ENCODE measurements around the gene TMTC2. TPM values are rescaled to one million over a fixed set of nuclear protein-coding genes. Genes with fewer than 3 reads are reported as not detected.
A peak's percentile ranks its signal among the peaks of the same experiment; 100 is the strongest.

TMTC2 gene
- total RNA-seq, 1 experiment from 2014 or later, result 1.7 TPM

DNA sequence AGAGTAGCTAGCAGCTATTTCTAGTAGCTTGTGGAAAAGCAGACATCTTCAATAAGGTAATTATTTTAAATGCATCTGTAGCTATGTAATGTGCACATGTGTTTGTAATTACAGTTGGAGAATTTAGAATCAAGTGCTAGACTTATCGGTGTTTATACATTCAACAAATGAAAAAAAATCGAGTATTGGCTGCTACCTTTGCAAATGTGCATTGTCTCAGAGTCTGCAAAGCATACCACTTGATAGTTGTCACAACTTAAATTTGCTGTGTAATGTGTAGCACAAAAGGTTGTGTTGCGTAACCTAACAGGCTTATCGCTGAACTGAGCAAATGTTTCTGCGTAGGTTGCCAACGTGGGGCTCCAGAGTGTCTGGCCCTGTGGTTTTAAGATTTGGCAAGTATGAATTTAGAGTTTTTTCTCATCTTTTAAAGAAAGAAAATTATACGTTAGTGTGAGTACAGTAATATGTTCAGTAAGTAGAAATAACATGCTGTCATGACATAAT lies 44.3 kb downstream of the TMTC2 start:
- DNase-seq (ENCODE audit: unreplicated experiment), result no peak
- ChIA-PET CTCF (no interaction called here), POLR2A (no interaction called here)
- H3K4me1 Mint-ChIP-seq (ENCODE audit: insufficient read depth, unreplicated experiment), result no peaks in the 10 kb centered on the region
- no peak overlapping the region for H3K4me3 Mint-ChIP-seq (ENCODE audit: unreplicated experiment)
- H3K9me3 Mint-ChIP-seq (ENCODE audit: unreplicated experiment), result no peaks in the 10 kb centered on the region
- intact Hi-C loops (cut with micrococcal nuclease), result no loop called here
- no peaks in the 10 kb centered on the region for H3K36me3 Mint-ChIP-seq (ENCODE audit: insufficient read depth, unreplicated experiment)
- no peaks in the 10 kb centered on the region for H3K27me3 Mint-ChIP-seq (ENCODE audit: insufficient read depth, unreplicated experiment)
- TF ChIP-seq, protein P1, sequence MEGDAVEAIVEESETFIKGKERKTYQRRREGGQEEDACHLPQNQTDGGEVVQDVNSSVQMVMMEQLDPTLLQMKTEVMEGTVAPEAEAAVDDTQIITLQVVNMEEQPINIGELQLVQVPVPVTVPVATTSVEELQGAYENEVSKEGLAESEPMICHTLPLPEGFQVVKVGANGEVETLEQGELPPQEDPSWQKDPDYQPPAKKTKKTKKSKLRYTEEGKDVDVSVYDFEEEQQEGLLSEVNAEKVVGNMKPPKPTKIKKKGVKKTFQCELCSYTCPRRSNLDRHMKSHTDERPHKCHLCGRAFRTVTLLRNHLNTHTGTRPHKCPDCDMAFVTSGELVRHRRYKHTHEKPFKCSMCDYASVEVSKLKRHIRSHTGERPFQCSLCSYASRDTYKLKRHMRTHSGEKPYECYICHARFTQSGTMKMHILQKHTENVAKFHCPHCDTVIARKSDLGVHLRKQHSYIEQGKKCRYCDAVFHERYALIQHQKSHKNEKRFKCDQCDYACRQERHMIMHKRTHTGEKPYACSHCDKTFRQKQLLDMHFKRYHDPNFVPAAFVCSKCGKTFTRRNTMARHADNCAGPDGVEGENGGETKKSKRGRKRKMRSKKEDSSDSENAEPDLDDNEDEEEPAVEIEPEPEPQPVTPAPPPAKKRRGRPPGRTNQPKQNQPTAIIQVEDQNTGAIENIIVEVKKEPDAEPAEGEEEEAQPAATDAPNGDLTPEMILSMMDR (IDR thresholded peaks at IDR 0.05; ENCODE audit: unreplicated experiment), result no peak
- H3K27ac Mint-ChIP-seq (ENCODE audit: low read depth, unreplicated experiment), result no peak overlapping the region
- no TSS peak for BruUV-seq (replicated peaks)

DNA sequence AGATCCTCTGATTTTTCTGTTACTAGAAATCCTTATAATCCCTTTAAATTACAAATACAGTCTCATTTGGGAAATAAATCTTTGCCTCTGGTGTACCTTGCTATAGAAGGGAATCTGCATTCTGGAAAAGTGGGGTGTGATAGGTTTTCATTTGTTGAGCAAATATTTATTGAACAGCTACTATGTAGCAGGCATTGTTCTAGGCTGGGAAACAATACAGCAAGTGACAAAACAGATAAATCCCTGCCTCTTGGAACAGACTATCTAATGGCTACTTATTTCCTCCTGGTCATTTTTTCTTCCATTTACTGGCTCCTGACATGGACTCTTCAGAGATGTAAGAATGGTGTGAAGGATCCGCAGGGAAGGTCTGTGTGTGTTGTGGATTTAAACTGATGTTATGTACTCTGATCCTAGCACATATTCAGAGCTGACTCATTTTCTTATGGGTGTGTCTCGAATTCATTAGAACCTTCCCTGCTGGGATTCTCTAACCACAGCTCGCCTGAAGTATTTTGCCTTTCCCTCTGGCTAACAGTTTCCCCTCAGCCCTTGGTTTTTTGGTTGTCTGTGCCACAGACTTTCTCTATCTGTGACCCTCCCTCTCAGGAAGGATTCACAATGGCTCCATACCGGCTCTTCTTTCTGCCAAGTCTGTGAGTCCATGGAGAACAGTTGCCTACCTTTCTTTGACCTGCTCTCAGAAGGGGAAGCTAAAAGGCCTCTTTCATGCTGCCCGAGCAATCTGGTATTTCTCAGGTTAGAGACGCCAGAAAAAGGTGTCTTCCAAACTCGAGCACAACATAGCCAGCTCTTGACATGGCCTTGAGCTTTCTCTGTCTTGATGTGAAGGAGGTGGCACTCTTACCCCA lies 53.7 kb downstream of the TMTC2 start:
- Mint-ChIP-seq H3K9me3 (ENCODE audit: unreplicated experiment) (no peaks in the 10 kb centered on the region), H3K36me3 (ENCODE audit: insufficient read depth, unreplicated experiment) (peaks cover 5% of the 10 kb centered on the region), H3K4me3 (ENCODE audit: unreplicated experiment) (no peak overlapping the region), H3K27ac (ENCODE audit: low read depth, unreplicated experiment) (peak overlapping the region; percentile 88), H3K4me1 (ENCODE audit: insufficient read depth, unreplicated experiment) (peaks cover 12% of the 10 kb centered on the region), H3K27me3 (ENCODE audit: insufficient read depth, unreplicated experiment) (no peaks in the 10 kb centered on the region)
- TF ChIP-seq, protein P1 (IDR thresholded peaks at IDR 0.05; ENCODE audit: unreplicated experiment), result no peak
- DNase-seq (ENCODE audit: unreplicated experiment), result peak; percentile 78
- intact Hi-C loops (cut with micrococcal nuclease), result no loop called here
- POLR2A ChIA-PET, result interaction anchor here (0.5 to 1.4 kb wide), 3 partner anchors 38 to 54 kb away, joined by 3 to 9 read pairs (median 3); partner anchors contain the start of gene TMTC2
- BruUV-seq (replicated peaks), result no TSS peak
- CTCF ChIA-PET, result interaction anchor here (2.3 kb wide), 1 partner anchor 55 kb away, joined by 15 read pairs; the partner anchor contains the start of gene TMTC2

DNA sequence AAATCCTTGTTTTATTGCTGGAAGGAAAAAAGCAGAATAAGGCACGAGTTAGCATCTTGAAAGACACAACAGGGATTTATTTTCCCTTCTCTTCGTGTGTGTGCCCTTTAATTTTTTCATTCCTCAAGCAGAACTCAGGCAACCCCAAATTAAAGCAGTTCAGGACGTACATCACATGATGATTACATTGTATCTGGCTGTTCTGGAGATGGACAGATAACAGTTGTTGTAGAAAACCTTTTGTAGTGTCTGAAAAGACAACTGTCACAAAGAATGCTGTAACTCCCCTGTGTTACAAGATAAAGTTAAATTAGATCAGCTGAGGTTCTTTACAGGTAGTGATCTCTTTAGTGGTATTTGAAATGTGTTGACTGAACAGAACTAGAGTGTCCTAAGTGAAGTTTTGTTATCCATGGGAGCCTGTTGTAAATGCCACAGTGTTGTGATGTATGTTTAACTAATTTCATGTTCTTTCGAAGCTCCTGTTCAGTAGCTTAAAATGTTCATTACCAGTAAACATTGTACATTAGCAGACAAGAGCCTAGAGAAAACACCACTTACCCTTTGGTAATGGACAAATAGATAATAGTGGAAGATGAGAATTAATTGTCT lies 58.5 kb downstream of the TMTC2 start:
- no TSS peak for BruUV-seq (replicated peaks)
- ChIA-PET POLR2A (no interaction called here), CTCF (no interaction called here)
- intact Hi-C loops (cut with micrococcal nuclease), result no loop called here
- Mint-ChIP-seq H3K27ac (ENCODE audit: low read depth, unreplicated experiment) (no peak overlapping the region), H3K4me1 (ENCODE audit: insufficient read depth, unreplicated experiment) (peaks cover 10% of the 10 kb centered on the region), H3K36me3 (ENCODE audit: insufficient read depth, unreplicated experiment) (no peaks in the 10 kb centered on the region), H3K27me3 (ENCODE audit: insufficient read depth, unreplicated experiment) (no peaks in the 10 kb centered on the region), H3K4me3 (ENCODE audit: unreplicated experiment) (no peak overlapping the region), H3K9me3 (ENCODE audit: unreplicated experiment) (no peaks in the 10 kb centered on the region)
- DNase-seq (ENCODE audit: unreplicated experiment), result no peak
- TF ChIP-seq, protein P1 (IDR thresholded peaks at IDR 0.05; ENCODE audit: unreplicated experiment), result no peak

DNA sequence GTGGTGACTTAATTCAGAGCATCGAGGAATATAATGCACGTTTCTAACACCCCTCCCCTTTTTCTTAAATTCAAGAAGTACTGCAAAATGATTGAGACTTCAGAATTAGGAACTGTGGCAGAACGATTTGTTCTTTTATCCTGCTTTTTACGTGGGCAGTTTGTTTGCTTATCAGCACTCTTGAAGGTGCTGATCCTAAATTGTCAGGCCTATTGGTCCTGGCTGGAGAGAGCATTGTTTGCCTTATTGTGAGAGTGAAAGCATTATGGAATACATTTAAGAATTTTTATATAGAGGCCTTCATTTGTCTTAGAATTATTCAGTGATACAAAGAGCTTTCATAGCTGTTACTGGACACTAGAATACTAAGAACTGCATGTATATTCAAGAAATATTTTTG lies 59.1 kb downstream of the TMTC2 start:
- no peaks in the 10 kb centered on the region for H3K9me3 Mint-ChIP-seq (ENCODE audit: unreplicated experiment)
- intact Hi-C loops (cut with micrococcal nuclease), result no loop called here
- BruUV-seq (replicated peaks), result no TSS peak
- H3K4me3 Mint-ChIP-seq (ENCODE audit: unreplicated experiment), result no peak overlapping the region
- ChIA-PET POLR2A (no interaction called here), CTCF (interaction anchor here (1.0 kb wide), 1 partner anchor 79 kb away, joined by 4 read pairs; no protein-coding TSS in a partner anchor)
- H3K27me3 Mint-ChIP-seq (ENCODE audit: insufficient read depth, unreplicated experiment), result no peaks in the 10 kb centered on the region
- no peaks in the 10 kb centered on the region for H3K36me3 Mint-ChIP-seq (ENCODE audit: insufficient read depth, unreplicated experiment)
- peaks cover 3% of the 10 kb centered on the region for H3K4me1 Mint-ChIP-seq (ENCODE audit: insufficient read depth, unreplicated experiment)
- H3K27ac Mint-ChIP-seq (ENCODE audit: low read depth, unreplicated experiment), result no peak overlapping the region
- TF ChIP-seq, protein P1 (IDR thresholded peaks at IDR 0.05; ENCODE audit: unreplicated experiment), result no peak
- DNase-seq (ENCODE audit: unreplicated experiment), result no peak
